ENCODE data around the gene KIF3C. TPM values are rescaled to one million over a fixed set of nuclear protein-coding genes. Genes with fewer than 3 reads are reported as not detected.
"Not testable (repeated sequence)": the region's sequence is repeated elsewhere in the genome, so short reads cannot be mapped to it uniquely, and the experiment has no call there.

KIF3C gene
- total RNA-seq, 1 experiment from 2014 or later = 17.6 TPM

DNA sequence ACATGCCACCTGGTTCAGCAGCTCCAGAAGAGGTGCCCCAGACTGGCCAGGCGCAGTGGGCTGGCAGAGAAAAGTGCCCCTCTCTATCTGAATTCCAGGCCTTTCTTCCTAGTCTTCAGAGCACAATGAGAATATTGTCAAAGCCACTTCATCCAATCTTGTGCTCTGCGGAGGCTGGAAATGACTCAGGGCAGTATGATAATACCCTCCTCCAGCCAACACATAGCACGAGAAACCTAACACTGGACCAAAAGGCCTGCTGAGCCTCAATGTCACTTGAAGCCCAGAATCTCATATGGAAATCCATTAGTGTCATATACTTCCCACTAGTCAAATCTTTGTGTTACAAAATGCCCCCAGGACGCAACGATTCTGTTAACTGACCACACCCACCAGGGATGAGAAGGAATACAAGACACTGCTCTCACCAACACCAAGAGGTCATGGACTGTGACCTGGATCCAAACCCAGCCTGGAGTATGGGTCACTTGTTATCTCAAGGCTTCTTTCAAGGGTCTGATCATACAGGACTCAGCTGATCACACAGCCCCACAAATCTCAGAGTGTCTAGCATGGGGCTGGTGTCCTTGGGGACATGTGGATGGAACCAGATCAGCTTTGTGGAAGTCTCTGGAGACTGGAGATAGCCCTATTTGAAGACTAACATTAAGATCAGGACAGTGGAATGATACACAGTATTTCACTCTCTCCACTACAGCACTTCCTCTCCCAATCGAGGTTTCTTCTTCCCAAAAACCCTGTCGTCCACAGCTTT lies 10.1 kb downstream of the KIF3C start:
- in situ Hi-C loops (cut with HindIII; ENCODE audit: low sequenced_read_pairs) = no loop called here
- no peak for DNase-seq (ENCODE audit: low spot score)

DNA sequence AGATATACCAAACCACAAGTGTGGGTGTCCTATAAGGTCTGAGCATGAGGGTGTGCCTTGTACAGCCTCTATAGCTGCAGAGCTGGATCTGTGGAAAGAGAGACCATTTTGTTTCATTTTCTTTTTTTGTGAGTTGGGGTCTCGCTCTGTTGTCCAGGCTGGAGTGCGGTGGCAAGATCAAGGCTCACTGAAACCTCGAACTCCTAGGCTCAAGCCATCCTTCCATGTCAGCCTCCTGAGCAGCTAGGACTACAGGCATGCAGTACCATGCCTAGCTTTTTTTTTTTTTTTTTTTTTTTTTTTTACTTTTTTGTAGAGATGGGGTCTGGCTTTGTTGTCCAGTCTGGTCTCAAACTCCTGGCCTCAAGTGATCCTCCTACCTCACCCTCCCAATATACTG lies 10.7 kb downstream of the KIF3C start:
- in situ Hi-C loops (cut with HindIII; ENCODE audit: low sequenced_read_pairs) = no loop called here
- no peak for DNase-seq (ENCODE audit: low spot score)

DNA sequence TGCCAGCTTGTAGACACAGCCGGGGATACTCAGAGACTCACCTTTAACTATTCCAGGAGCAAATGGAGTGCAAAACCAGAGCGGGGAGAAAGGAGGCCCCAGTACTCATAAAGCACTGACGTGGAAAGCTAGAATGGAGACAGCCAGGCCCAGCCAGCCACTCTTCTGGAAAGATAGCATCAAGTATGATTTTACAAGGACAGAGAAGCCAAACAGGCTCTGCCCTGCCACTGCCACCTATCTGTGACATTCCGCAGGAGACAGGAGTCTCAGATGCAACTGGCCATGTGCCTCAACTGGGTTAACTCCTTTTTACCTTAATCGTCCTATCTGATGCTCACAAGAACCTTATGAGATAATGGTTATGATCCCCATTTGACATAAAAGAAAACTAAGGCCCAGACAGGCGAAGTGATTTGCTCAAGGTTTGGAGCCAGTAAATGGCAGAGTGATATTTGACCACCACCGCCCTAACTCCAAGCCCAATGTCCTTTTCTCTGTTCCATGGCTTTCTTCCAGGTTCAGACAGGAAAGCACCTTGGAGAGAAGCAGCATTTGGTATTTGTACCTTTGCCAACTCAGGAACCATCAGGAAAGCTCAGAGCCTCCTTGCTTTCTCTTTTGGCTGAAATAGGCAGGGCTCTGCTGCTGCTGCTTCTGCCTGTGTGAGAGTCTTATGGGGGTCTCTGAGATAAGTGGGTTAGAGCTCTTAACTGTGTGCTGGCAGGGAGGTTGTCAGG lies 15.6 kb downstream of the KIF3C start:
- in situ Hi-C loops (cut with HindIII; ENCODE audit: low sequenced_read_pairs) = no loop called here
- peak; percentile 90 for DNase-seq (ENCODE audit: low spot score)

DNA sequence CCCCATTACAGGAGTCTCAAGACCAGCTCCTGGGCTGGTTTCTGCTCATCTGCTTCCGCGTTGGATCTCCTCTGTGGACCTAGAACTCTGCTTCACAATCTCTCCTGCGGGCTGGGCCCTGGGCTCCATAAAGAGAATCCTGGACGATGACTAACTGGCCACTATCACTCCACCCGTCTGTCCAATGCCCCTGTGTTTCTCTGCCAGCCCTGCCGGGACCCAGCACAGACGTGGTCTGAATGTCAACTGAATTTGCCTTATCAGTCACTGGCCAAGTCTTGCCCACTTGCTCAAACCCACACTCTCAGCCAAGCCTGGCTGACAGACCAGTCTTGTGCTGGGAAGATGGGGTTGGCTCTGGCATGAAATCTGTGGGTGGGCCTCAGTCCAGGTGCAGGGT lies 17.4 kb downstream of the KIF3C start:
- in situ Hi-C loops (cut with HindIII; ENCODE audit: low sequenced_read_pairs) = no loop called here
- DNase-seq (ENCODE audit: low spot score) = no peak

DNA sequence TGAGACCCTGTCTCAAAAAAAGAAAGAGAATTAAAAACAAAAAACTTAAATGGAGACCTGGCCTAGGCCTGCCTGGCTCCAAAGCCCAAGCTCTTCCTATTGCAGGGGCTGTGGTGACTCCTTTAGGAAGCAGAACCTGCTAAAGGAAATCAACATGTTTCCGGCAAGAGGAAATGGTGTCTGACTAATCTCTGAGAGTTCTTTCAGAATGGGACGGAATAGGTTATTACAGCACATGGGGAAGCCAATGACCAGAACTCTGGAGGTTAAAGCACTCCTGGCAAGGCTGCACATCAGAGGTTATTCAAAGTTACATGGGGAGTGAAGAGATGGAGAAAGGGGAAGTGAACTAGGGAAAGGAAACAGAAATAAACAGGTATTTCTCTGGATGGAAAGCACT lies 21.4 kb downstream of the KIF3C start:
- in situ Hi-C loops (cut with HindIII; ENCODE audit: low sequenced_read_pairs) = no loop called here

DNA sequence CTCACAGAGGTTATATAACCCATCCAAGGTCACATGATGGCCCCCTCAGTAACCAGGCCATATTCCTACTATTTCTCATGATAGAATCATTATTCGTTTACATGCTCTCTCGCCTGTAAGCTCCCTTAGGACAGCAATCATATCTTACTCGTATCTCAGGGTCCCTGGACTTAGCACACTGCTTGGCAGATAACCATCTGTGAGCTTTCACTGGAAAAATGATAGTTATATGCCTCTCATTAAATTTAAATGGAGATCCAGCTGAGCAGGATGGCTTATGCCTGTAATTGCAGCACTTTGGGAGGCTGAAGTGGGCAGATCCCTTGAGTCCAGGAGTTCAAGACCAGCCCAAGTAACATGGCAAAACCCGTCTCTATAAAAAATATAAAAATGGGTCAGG lies 21.9 kb downstream of the KIF3C start:
- no peak for DNase-seq (ENCODE audit: low spot score)
- in situ Hi-C loops (cut with HindIII; ENCODE audit: low sequenced_read_pairs) = no loop called here

More for the DNA sequence above, 21.4 kb downstream of the KIF3C start:
- DNase-seq (ENCODE audit: low spot score) = no peak

DNA sequence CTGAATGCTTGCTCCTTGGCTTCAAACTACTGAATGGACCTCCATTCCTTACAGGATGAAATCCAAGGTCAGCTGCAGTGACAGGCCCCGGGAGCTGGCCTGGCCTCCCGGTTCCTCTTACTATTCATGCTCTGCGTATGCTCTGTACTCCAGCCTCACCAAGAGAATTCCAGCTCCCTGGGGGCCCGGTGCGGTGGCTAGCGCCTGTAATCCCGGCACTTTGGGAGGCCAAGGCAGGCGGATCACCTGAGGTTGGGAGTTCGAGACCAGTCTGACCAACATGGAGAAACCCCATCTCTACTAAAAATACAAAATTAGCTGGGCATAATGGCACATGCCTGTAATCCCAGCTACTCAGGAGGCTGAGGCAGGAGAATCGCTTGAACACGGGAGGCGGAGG lies 23.7 kb downstream of the KIF3C start:
- in situ Hi-C loops (cut with HindIII; ENCODE audit: low sequenced_read_pairs) = not testable (repeated sequence)

DNA sequence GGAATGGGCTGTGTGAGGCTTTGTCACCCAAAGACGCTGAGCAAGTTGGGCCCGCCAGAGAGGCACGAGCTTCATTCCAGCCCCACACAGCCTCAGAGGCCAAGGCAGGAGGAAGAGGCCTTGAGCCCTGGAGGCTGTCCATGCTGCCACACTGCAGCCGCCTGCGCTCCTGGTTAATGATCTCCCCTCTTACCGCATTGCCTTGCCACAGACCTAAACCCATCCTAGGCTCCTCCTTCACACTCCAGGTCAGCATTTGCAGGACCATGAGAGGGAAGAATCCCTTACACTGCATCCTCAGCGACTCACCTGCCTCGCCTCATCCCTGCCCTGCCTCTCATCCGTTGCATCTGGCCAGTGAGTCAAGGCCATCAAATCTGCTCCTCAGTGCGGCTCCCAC lies 24.6 kb downstream of the KIF3C start:
- no peak for DNase-seq (ENCODE audit: low spot score)
- in situ Hi-C loops (cut with HindIII; ENCODE audit: low sequenced_read_pairs) = no loop called here

More for the DNA sequence above, 23.7 kb downstream of the KIF3C start:
- DNase-seq (ENCODE audit: low spot score) = not testable (repeated sequence)

DNA sequence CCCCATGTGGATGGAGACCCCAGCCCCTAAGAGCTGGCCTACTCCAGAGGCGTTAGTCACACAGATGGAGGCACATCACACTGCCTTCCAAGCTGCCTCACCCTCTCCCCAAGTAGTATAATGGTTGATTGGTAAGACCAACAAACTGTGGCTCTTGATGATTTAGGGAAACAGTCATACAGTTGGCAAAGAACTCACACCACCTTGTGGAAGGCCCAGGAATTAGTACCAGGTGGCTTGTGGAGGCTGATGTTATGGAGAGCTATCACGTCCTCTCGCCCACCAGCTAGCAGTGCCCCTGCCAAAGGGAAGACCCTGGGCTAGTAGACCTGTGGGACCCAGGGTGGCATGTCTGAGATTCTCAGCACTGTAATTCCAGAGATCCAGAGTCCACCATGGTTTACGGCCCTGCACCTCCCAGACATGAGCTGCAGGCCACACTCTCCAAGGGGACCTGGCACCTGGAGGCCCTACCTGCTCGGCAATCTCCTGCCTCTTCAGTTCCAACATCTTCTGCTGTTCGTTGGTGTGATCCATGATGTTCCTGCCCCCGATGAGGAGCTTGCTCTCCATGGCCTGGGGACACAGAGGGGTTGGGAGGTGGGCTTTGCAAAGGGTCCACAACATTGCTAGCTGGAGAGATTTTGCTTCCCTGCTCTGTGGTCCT lies 26.3 kb downstream of the KIF3C start:
- in situ Hi-C loops (cut with HindIII; ENCODE audit: low sequenced_read_pairs) = no loop called here

DNA sequence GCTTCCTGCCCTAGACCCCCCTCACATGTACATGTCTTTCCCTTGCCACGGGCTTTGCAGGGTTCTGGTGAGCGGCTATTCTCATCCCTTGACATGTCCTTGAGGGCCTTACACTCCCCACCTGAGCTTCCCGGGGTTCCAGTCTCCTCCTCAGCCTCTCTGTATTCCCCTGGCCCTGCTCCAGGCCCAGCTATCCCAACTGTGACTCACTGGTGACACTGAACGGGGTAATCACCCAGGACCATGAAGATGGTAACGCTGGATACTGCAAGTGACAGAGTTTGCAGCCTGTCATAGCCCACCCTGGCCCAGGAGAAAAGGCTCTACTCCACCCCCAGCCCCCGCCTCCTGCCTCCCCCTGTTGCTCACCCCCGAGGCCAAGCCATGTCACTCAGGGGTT lies 27.3 kb downstream of the KIF3C start:
- in situ Hi-C loops (cut with HindIII; ENCODE audit: low sequenced_read_pairs) = no loop called here
- DNase-seq (ENCODE audit: low spot score) = no peak

More for the DNA sequence above, 26.3 kb downstream of the KIF3C start:
- no peak for DNase-seq (ENCODE audit: low spot score)

DNA sequence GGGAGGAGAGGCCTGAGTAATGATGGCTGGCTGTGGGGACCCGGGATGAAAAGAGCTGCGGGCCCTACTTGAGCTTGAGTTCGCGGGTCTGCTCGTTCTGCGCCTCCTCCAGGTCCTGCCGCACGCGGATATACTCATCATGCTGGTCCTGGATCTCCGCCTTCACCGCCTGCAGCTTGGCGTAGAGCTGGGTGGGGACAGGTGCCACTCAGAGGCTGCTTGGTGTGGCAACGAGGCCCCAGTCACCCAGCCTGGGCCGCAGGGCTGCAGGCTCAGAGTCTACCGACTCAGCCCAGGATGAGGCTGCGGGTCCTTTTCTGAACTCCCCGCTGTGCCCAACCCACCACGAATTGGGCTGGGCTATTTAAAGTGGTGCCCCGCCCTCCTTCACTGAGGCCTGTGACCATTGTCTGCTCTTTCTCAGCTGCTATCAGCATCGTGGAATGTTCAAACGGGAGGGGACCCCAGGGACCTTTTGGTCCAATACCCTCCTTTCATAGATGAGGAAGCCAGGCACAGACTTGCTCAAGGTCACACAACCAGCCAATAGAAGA lies 28.0 kb downstream of the KIF3C start:
- in situ Hi-C loops (cut with HindIII; ENCODE audit: low sequenced_read_pairs) = no loop called here
- no peak for DNase-seq (ENCODE audit: low spot score)

DNA sequence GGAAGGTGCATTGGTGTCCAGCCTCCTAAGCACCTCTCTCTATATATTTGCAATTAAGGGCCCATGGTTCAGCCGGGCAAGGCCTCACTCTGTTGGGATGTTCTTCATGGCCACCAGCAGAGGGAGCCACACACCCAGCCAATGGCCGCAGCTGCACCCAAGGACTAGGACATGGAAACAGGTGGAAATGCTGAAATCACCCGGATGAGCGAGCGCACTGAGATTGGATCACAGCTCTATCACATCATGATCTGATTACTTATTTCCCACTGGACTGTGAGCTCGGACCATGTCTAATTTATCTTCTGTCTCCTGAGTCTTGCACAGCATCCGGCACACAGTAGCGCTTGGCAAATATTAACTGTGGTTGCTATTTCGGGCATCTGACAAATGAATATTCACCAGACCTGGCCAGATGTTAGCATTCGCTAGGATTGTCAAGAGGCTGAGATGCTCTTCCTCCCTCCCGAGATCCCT lies 31.2 kb downstream of the KIF3C start:
- peak; percentile 94 for DNase-seq (ENCODE audit: low spot score)
- in situ Hi-C loops (cut with HindIII; ENCODE audit: low sequenced_read_pairs) = no loop called here

DNA sequence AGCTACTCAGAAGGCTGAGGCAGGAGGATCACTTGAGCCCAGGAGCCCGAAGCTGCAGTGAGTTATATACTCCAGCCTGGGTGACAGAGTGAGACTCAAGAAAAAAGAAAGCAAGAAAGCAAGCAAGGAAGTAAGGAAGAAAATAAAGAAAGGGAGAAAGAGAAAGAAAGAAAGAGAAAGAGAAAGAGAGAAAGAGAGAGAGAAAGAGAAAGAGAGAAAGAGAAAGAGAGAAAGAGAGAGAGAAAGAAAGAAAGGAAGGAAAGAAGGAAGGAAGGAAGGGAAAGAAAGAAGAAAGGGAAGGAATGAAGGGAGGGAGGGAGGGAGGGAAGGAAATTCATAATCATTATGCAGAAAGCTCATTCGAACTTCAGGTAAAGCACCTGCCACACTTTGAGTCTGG lies 33.9 kb downstream of the KIF3C start:
- in situ Hi-C loops (cut with HindIII; ENCODE audit: low sequenced_read_pairs) = no loop called here
- DNase-seq (ENCODE audit: low spot score) = no peak

DNA sequence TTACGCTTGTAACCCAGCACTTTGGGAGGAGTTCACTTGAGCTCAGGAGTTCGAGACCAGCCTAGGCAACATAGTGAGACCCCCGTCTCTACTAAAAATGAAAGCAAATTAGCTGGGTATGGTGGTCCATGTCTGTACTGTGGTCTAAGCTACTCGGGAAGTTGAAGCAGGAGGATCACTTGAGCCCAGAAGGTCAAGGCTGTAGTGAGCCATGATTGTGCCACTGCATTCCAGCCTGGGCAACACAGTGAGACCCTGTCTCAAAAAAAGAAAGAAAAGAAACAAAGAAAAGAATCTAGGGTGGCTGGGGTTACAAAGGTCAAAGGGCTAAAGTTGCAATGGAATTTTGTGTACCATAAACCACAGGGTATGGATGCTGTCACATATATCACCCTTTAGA lies 41.3 kb downstream of the KIF3C start:
- DNase-seq (ENCODE audit: low spot score) = no peak
- in situ Hi-C loops (cut with HindIII; ENCODE audit: low sequenced_read_pairs) = no loop called here

DNA sequence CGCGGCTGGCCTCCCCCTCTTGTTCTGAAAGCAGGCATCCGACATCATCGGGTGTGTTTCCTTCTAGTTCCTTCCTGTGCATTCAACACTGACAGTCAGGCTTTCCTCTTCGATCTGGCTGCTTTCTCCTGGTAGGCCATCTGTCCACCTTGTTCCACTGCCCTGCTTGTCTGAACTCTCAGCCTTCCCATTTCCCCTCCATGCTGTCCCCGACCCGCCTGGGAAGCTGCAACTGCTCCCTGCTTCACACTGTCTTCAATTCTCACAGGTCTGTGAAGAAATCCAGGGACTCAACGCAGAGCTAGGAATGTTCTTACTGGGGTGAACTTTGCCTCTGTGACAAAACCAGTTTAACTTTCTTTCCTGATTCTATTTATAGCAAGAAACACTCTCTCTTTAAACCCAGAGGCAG lies 43.0 kb downstream of the KIF3C start:
- in situ Hi-C loops (cut with HindIII; ENCODE audit: low sequenced_read_pairs) = no loop called here
- DNase-seq (ENCODE audit: low spot score) = peak; percentile 93

DNA sequence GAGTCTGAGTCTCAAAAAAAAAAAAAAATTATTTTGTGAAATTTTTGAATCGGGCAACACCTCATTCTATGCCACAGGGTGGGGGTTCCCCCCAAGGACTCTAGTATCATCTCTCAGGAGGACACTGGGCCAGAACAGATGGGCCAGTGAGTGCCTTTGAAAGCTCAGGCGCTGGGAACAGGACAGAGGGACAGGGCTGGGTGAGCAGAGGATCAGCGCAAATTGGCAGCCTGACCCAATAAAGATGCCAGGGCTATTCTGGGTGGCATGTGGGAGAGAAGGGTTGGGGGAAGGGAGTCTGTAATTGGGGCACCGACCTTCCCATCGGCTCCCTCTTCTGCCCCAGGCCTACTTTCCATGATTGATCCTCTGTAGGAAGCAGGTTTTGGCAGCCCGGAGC lies 44.0 kb downstream of the KIF3C start:
- DNase-seq (ENCODE audit: low spot score) = peak; percentile 91
- in situ Hi-C loops (cut with HindIII; ENCODE audit: low sequenced_read_pairs) = no loop called here

DNA sequence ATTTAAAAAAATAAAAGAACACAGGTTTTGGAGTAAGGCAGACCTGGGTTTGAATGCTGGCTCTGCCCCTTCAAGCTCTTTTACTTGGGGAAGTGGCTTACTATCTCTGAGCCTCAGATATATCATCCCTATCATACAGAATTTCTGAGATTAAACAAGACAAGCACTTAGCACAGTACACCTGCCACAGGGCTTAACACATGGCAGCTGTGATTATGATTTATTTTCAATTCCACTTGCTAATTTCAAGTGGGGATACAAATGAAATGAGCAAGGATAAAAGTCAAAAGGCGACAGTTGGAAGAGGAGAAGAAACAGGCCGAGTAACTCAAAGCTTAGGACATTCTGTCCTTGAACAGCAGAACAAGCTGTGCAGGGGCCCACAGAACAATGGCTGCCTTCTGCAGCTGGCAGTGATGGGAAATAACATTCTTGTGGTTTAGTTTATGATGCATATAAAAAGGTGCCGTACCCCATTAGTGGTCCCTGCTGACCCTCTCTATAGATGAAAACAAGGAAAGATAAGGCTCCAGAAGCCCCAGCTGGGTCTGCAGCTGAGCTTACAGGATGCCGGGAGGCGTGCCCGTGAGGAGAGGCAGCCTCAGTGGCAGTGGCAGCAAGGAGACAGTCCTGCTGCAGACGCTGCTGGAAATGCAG lies 45.3 kb downstream of the KIF3C start:
- in situ Hi-C loops (cut with HindIII; ENCODE audit: low sequenced_read_pairs) = no loop called here
- no peak for DNase-seq (ENCODE audit: low spot score)

DNA sequence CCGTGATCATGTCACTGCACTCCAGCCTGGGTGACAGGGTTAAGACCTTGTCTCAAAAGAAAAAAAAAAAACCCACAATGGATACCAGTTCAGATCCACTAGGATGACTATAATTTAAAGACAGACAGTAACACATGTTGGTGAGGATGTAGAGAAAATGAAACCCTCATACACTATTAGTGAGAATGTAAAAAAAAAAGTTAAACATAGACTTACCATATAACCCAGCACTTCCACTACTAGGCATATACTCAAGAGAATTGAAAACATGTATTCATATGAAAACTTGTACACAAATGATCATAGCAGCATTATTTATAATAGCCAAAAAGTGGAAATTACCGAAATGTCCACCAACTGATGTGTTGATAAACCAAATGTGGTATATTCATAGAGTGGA lies 48.7 kb downstream of the KIF3C start:
- DNase-seq (ENCODE audit: low spot score) = no peak
- in situ Hi-C loops (cut with HindIII; ENCODE audit: low sequenced_read_pairs) = no loop called here

DNA sequence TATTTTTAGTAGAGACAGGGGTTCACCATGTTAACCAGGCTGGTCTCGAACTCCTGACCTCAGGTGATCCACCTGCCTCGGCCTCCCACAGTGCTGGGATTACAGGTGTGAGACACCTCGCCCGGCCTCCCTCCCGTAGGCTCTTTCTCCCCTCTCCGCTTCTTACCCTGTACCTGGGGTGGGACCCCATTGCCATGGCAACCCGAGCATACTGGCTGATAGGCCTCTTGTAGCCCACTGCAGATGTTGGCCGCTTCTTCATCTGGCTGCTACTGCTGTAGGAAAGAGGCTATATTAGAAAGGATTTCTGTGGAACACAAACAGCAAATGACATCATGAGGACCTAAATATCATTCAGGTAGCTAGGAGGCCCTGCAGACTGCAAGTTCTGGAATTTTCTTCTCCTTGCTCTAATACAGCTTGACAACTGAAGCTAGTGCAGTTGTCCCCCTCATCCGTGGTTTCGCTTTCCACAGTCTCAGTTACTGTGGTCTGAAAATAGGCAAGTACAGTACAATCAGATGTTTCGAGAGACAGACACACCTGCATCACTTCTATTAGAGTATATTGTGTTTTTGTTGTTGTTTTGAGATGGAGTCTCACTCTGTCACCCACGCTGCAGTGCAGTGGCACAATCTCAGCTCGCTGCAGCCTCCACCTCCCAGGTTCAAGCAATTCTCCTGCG lies 52.4 kb downstream of the KIF3C start:
- no peak for DNase-seq (ENCODE audit: low spot score)

More for the DNA sequence above, 52.4 kb downstream of the KIF3C start:
- in situ Hi-C loops (cut with HindIII; ENCODE audit: low sequenced_read_pairs) = no loop called here
